NCI-H446 treated with DMSO at 0.1 percent for 48 hours (cell line): Measurements from ENCODE around the gene B4GALT2.

ENCODE experiments used
- DNase-seq: peaks from one replicate; lab custom pipeline; 2025; lab: John Stamatoyannopoulos, UW

Gene B4GALT2

DNA sequence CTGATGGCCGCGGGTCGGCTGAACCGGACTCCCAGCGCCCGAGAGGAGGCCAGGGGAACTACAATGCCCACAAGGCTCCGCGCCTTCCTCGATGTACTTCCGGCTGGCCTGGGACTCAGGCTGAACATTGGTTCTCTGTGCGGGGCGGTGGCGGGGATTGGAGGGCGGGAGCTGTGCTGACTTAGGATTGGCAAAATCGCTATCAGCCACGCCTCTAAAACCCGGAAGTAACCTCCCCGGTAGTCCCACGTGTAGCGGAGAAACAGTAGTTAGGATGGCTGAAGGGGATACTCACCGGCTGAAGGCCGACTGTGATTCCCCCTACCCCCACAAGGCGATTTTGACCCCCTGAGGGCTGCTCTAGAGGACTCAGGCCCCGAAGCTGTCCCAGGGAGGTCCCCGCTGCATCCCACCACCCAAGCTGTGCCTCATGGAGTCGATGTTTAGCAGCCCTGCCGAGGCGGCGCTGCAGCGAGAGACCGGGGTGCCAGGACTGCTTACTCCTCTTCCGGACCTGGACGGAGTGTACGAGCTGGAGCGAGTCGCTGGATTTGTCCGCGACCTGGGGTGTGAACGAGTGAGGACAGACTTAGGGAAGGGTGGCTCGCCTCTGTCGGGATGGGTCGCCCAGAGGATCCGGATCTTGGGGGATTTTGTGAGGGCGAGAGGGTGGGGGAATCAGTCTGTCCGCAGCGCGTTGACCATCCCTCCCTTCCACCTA is 9.1 kb upstream of the B4GALT2 start, which contains the start of gene DPH2:
Gene DPH2 (plus strand): TSS at position 265 of the 721 bp plus-strand sequence. CDS start 166 bp downstream, at position 431.
- DNase-seq = peak; percentile 96

DNA sequence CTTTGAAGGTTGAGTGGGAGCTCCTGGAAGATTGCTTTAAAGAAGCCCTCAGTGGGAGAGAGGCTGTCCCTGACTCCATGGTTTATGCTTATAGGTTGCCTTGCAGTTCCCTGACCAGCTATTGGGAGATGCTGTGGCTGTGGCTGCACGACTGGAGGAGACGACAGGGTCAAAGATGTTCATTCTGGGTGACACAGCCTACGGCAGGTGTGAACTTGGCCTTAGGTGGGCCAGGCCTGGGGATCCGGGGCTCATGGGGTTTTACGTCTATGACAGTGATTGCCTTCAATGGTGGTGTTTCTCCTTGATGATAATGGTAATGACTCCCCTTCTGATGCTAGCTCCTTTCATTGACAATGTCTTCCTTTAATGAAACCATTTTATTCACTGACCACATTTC is 8.5 kb upstream of the B4GALT2 start:
- no peak for DNase-seq

DNA sequence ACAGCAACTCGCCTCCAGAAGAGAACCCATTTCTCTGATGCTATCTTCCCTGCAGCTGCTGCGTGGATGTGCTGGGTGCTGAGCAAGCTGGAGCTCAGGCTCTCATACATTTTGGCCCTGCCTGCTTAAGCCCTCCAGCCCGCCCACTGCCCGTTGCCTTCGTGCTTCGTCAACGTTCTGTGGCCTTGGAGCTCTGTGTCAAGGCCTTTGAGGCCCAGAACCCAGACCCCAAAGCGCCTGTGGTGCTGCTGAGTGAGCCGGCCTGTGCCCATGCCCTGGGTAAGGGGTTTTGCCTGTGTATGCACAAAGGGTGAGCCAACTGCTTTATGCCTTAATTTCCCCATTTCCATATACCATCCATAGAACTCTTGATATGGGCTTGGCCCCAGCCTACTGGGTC is 8.1 kb upstream of the B4GALT2 start:
- DNase-seq = no peak

DNA sequence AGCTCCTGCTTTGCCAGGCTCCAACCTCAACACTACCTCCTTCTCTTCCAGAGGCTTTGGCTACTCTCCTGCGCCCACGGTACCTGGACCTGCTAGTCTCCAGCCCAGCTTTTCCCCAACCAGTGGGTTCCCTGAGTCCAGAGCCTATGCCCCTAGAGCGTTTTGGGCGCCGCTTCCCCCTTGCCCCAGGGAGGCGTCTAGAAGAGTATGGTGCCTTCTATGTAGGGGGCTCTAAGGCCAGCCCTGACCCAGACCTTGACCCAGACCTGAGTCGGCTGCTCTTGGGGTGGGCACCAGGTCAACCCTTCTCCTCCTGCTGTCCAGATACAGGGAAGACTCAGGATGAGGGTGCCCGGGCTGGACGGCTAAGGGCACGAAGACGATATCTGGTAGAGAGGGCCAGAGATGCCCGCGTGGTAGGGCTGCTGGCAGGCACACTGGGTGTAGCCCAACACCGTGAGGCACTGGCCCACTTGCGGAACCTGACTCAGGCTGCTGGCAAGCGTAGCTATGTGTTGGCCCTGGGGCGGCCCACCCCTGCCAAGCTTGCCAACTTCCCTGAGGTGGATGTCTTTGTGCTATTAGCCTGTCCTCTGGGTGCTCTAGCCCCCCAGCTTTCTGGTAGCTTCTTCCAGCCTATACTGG is 7.6 kb upstream of the B4GALT2 start:
- DNase-seq = no peak

DNA sequence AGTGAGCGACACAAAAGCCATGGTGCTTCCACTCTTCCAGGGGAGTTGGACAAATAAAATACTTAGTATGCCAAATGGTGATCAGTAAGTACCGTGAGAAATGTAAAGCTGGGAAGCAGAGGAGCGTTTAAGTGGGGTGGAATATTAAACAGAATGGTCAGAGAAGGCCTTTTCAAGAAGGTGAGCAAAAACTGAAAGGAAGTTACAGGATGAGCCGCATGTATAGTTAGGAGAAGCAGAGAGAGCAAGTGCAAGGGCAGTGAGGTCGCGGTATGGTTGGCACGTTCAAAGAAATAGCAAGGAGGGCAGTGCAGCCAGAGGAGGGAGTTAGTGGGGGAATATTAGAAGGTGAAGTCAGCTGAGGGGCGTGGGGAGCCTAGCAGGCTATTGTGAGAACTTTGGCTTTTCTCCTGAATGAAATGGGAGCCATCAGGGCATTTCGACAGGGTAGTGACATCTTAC is 5.0 kb upstream of the B4GALT2 start:
- DNase-seq = no peak

DNA sequence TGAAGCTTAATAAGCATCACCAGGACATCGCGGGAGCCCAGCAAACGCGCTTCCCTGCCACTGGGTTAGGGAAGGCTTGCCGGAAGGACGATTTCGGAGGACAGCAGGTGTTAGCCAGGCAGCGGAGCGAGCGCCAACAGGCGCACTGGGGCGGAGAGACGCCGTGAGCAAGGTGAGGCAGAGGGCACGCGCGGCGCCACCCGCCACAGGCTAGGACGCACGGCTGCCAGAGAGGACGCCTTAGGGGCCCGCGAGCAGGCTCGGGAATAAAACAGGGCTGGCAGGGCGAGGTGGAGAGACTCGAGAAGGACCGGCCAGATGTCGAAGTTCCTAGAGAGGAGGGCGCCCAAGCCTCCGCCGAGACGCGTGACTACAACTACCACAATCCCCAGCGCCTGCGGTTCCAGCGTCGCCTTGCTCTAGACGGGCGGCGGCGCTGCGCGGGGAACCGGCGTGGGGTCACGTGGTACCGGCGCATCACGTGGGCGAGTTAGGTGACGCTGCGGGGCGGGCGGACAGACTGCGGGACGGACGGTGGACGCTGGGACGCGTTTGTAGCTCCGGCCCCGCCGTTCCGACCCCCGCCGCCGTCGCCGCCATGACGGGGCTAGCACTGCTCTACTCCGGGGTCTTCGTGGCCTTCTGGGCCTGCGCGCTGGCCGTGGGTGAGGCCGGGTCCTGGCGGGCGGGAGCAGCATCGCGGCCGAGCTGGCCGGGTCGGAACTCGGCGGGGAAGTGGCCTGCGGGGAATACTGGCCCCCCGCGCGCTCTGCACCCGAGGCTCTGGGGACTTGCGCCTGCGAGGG is 4.4 kb upstream of the B4GALT2 start, which contains the start of gene ATP6V0B:
Gene ATP6V0B (plus strand): TSS at position 518 of the 806 bp plus-strand sequence. CDS start 81 bp downstream, at position 599.
- DNase-seq = peak; percentile 92

DNA sequence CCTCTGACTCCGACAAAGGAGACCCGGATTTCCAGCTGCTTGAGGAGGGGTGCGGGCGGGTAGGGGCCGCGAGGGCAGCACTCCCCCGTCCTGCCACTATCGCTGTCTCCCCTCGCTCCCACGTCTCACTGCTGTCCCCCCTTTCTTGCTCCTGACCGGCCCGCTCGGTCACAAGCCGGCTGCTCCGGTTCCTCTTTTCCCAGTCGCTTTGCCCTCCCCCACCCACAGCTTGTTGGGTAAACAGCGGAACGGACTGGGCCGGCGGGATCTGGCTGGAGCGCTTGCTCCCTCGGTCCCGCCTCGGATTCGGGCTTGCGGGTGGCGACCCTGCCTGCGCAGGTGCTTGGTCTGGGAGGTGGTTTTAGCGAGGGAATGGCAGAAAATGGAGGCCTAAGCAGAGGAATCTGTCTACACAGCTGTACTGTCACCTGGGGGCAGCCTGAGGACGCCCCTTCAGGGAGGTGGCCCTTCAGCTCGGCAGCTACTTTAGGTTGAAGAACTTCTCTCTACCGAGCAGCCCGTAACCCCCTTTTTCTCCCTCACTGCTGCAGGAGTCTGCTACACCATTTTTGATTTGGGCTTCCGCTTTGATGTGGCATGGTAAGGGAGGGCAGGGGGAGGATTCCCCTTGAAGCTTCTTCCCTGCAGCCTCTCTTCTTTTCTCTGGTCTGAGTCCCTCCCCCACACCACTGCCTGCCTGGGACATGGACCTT is 3.6 kb upstream of the B4GALT2 start:
- DNase-seq = no peak

DNA sequence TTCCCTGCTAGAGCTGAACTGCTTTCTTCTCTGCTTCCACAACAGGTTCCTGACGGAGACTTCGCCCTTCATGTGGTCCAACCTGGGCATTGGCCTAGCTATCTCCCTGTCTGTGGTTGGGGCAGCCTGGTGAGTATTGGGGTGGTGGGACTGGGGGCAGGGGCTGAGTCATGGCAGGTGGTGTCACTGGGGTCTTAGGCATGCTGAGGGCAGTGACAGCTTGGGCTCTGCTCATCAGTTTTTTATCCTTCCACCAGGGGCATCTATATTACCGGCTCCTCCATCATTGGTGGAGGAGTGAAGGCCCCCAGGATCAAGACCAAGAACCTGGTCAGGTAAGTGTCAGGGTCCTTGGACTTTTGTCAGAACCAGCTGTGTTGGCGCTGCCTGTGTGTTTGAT is 3.0 kb upstream of the B4GALT2 start:
- DNase-seq = no peak

DNA sequence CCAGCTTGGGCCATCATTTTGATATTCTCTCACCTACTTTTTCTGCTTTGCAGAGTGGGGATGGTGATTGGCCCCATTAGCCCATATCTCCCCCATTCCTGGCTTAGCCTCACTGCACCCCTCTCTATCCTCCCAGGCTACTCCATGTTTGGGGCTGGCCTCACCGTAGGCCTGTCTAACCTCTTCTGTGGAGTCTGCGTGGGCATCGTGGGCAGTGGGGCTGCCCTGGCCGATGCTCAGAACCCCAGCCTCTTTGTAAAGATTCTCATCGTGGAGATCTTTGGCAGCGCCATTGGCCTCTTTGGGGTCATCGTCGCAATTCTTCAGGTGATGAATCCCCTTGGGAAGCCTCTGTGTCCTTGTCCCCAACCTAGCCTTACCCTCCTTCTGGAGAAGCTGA is 2.1 kb upstream of the B4GALT2 start:
- DNase-seq = no peak

DNA sequence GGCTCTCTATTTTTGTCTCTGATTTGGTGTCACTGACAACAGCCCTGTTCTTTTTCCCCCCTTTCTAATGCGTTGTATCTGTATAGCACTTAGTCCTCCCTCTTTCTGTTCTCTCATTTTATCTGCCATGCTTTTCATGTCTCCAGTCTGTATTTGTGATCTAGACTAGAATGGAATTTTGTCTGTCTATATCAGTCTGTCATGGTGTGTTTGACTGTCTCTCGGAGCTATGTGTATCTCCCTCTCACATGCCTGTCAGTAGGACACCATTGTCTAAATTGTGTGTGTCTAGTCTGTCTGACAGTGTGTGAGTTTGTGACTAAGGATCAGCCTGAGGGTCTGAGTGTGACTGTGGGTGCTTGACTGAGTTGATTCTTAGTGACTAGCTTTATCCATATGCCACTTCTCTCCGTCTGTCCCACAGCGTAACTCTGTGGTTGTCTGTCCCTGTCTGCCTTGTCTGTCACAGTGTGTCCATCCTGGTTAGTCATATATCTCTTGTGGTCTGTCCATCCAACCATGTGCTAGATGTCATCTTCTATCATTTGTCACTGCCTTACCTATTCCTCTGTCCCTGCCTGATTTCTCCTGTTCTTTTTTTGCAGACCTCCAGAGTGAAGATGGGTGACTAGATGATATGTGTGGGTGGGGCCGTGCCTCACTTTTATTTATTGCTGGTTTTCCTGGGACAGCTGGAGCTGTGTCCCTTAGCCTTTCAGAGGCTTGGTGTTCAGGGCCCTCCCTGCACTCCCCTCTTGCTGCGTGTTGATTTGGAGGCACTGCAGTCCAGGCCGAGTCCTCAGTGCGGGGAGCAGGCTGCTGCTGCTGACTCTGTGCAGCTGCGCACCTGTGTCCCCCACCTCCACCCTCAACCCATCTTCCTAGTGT is 1.4 kb upstream of the B4GALT2 start:
- DNase-seq = no peak

DNA sequence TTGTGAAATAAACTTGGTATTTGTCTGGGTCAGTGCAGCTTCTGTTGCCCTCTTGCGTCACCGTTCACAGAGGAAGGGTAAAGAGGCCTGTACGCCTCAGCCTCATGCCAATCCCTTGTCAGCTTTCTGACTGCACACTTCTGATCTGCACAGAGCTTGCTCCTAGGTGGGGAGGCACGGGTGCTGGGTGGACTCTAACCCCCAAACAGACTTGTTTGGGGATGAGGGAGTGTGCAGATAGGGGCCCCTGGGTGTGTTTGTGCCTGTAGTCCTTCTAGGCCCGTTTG is 803 bp upstream of the B4GALT2 start:
- DNase-seq = no peak

DNA sequence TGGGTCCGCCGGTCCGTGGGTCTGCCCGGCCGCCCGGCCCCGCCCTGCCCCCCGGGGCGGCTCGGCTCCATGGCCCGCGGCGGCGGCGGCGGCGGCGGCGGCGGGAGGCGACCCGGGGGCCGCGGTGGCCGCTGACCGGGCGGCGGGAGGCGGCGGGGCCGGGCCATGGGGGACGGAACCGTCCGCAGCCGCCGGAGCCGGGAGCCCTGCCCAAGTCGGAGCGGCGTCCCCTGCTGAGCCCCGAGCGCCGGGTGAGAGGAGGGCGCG is 184 bp downstream of the B4GALT2 start:
- DNase-seq = no peak

DNA sequence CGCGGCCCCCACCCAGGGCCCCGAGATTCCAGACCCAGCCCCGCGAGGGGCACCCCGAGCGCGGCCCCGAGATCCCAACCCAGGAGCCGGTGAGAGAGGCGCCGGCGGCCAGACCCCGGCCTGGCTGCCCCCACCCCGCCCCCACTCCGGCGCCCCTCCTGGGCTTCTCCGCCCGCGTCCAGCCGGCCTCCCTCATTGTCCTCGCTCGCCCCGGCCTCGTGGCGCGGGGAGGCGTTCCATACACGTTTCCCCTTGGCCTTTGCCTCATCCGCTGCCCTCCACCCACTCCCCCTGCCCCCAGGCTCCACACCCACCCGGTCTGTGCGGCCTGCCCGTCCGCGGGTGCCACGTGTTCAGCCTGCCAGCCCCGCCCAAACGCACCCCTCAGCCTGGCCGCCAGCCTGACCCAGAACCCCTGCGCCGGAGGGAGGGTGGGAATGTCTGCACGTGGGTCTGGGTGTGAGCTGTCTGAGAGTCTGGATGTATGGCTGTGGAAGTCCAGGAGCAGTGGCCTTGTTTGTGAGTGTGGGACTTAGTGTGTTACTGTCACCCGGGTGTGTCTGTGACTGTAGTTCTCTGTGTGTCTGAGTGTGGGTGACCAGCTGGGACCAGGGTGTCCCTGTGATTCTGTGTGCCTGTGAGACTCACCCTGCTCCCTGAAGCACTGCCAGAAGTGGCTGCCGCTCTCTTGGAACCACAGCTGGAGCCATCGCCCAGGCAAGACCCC is 681 bp downstream of the B4GALT2 start:
- no peak for DNase-seq

DNA sequence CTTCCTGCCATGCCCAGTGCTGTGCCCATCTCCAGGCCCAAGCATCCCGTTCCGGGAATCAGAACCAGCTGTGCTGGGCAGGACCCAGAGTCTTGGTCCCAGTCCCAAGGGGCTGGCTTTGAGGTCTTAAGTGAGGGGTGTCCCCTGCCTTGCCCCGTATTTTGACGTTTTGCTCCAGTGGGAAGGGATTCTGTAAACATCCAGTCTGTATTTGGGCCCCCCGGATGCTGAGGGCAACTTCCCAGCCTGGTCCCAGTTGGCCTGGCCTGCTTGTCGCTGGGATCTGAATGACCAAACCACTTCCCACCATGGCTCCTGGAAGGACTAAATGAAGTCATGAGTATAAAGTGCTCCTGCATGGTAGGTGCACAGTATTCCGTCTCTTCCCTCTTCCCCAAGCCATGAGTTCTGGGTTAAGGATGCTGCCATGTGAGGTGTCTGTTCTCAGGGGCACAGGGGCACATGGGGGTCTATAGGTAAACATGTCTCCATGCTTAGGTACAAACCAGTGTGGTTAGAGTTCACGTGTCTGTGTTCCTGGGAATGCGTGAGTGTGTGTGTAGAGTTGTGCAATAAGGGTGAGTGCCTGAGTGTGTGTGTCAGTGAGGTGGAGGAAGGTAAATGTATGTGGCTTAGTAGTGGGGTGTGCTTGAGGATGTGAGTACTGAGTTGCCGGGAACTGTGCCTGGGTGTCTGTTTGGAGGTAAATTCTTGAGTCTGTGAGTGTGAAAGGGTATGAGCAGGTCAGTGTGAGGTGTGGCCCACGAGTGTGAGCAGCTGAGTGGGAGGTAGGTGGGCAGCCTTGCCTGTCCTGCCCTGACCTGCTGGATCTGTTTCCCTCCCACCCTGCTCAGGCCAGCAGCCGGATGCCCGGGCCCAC is 1.5 kb downstream of the B4GALT2 start:
- no peak for DNase-seq

DNA sequence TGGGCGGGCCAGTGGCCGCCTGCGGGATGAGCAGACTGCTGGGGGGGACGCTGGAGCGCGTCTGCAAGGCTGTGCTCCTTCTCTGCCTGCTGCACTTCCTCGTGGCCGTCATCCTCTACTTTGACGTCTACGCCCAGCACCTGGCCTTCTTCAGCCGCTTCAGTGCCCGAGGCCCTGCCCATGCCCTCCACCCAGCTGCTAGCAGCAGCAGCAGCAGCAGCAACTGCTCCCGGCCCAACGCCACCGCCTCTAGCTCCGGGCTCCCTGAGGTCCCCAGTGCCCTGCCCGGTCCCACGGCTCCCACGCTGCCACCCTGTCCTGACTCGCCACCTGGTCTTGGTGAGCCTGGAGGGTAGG is 2.1 kb downstream of the B4GALT2 start:
- no peak for DNase-seq

DNA sequence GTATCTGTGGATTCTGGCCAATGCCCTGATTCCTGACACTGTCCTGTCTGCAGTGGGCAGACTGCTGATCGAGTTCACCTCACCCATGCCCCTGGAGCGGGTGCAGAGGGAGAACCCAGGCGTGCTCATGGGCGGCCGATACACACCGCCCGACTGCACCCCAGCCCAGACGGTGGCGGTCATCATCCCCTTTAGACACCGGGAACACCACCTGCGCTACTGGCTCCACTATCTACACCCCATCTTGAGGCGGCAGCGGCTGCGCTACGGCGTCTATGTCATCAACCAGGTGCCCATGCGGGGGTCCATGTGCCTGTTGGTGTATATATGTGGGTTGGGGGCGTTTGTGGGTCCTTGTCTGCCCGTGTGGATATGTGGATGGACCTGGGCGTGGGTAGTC is 2.6 kb downstream of the B4GALT2 start:
- no peak for DNase-seq

DNA sequence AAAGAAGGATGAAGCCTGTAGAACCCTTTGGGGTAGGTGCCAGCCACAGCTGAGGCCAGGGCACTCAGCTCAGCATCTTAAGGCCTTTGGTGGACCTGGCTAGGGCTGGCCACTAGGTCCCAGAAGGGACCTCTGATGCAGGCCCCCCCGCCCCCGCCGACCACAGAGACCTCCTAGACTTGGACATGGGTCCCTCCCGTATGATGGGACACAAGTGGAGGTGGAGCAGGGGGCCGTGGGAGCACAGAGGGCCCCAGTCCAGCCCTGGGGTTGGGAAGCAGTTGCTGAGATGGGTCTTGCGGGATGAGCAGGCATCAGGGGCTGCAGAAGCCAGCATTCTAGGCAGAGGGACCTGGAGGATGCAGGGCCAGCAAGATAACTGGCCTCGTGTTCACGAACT is 3.2 kb downstream of the B4GALT2 start:
- no peak for DNase-seq

DNA sequence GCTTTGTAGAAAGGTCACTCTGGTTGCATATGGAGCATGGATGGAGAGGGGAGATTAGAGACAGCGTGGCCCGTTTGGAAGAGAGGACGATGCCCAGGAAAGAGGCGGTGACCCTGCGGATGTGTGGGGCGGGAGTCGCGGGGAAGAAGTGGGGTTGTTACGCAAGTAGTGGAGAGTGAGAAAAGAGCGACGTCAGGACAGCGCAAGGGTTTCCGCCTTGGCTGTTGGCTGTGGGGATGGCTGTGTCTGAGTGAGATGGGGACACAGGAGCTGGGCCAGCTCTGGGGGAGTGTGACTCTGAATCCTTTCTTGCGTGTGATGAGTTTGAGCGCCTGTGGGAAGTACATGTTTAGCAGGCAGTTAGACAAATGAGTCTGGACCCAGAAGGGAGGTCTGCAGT is 3.8 kb downstream of the B4GALT2 start:
- no peak for DNase-seq

DNA sequence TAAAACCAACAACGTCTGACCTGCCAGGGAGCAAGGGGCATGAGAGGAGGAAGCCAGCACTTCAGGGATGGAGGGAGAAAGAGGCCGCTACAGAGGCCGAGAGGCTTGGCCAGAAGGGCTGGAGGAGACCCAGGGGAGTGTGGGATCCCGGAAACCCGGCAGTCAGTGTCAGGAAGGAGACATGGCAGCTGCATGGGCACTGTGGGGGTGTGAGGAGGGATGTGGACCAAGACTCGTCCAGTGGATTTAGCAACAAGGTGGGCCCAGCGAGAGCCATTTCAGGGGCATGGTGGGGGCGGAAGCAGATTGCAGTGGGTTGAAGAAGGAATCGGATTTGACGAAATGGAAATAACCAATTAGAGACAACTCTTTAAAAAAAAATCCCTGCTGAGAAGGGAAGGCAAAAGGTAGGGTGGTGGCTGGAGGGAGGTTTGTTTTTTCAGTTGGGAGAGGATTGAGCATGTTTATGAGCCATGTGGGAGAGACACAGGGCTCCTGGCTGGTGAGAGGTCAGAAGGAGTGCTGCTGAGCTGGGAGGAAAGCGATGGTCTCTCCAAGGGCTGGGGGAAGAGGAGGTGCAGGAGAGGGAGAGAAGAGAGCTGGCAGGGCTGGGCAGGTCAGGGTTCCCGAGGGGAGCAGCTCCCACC is 4.4 kb downstream of the B4GALT2 start:
- DNase-seq = no peak
